Umbilical cord (tissue), 2 donors: Measurements from ENCODE around the gene MAGEA1. TPM values are rescaled to one million over a fixed set of nuclear protein-coding genes. Genes with fewer than 3 reads are reported as not detected.
"Not testable (repeated sequence)": the region's sequence is repeated elsewhere in the genome, so short reads cannot be mapped to it uniquely, and the experiment has no call there.

Experiments used
- DNase-seq: peaks from one replicate; pipeline ENCODE4 v3.0.0-alpha.2; 2015; ENCODE audit warnings: low spot score
- total RNA-seq: library from RNA; depleted of rRNA; stranded (reverse); fragments of >200 nt; gene quantifications from one replicate; pipeline ENCODE4 v1.2.3, GENCODE V29; 2014; ENCODE audit warnings: low replicate concordance; ENCODE audit not compliant: insufficient read depth

MAGEA1 gene
- total RNA-seq: not detected

- no peak for DNase-seq
Measured at GRCh38 chrX:153179131-153179530, at the start of gene MAGEA1. MAGEA1 (plus strand) TSS chrX:153179284; CDS start chrX:153182390, 3,106 bp downstream.

GRCh38 chrX:153132924-153133323, 46.2 kb upstream of the MAGEA1 start:
- DNase-seq: not testable (repeated sequence)

GRCh38 chrX:153139074-153139473, 40.0 kb upstream of the MAGEA1 start:
- not testable (repeated sequence) for DNase-seq

- not testable (repeated sequence) for DNase-seq
Measured at GRCh38 chrX:153146288-153146687, 32.8 kb upstream of the MAGEA1 start.

GRCh38 chrX:153153516-153153915, 25.6 kb upstream of the MAGEA1 start:
- DNase-seq: no peak

- no peak for DNase-seq
Measured at GRCh38 chrX:153157450-153157849, 21.6 kb upstream of the MAGEA1 start.

- no peak for DNase-seq
Measured at GRCh38 chrX:153158319-153158718, 20.8 kb upstream of the MAGEA1 start.

GRCh38 chrX:153161952-153162351, 17.1 kb upstream of the MAGEA1 start:
- DNase-seq: no peak

GRCh38 chrX:153164733-153165132, 14.4 kb upstream of the MAGEA1 start:
- DNase-seq: no peak

GRCh38 chrX:153168423-153168822, 10.7 kb upstream of the MAGEA1 start:
- DNase-seq: not testable (repeated sequence)

GRCh38 chrX:153181822-153182221, 2.7 kb downstream of the MAGEA1 start:
- no peak for DNase-seq

- DNase-seq: no peak
Measured at GRCh38 chrX:153184787-153185186, 5.7 kb downstream of the MAGEA1 start.

- peak; percentile 0 for DNase-seq
Measured at GRCh38 chrX:153190381-153190780, 11.3 kb downstream of the MAGEA1 start.

GRCh38 chrX:153200462-153200861, 21.4 kb downstream of the MAGEA1 start:
- DNase-seq: no peak

GRCh38 chrX:153206425-153207046, 27.5 kb downstream of the MAGEA1 start:
- no peak for DNase-seq

- no peak for DNase-seq
Measured at GRCh38 chrX:153209347-153209746, 30.3 kb downstream of the MAGEA1 start.

GRCh38 chrX:153214934-153215333, 35.9 kb downstream of the MAGEA1 start:
- DNase-seq: no peak

- no peak for DNase-seq
Measured at GRCh38 chrX:153216926-153217325, 37.8 kb downstream of the MAGEA1 start.

- no peak for DNase-seq
Measured at GRCh38 chrX:153225438-153226098, 46.5 kb downstream of the MAGEA1 start.

- peak; percentile 42 for DNase-seq
Measured at GRCh38 chrX:153226344-153227185, 47.5 kb downstream of the MAGEA1 start.
